B cell (primary cell): Measurements from ENCODE around the gene ITPR2. TPM values are rescaled to one million over a fixed set of nuclear protein-coding genes. Genes with fewer than 3 reads are reported as not detected.

Experiments used
- ATAC-seq: fragments of 200-7000 bp; cut with Tn5 transposase; one replicate; pipeline ENCODE4 v1.10.0; 2021; ENCODE audit warnings: low read depth, mild to moderate bottlenecking, moderate number of reproducible peaks, moderate library complexity
- CTCF ChIA-PET: fragments of 350-600 bp; sonication (Branson Sonifier 250); formaldehyde crosslinking; loops from one replicate; lab custom pipeline; 2021; ENCODE audit warnings: antibody characterized with exemption, inconsistent platforms; lab: Charles Lee
- POLR2A ChIA-PET: fragments of 350-600 bp; sonication (Branson Sonifier 250); formaldehyde crosslinking; loops from one replicate; lab custom pipeline; 2021; ENCODE audit warnings: antibody characterized with exemption; lab: Charles Lee
- DNase-seq: peaks from one replicate; pipeline ENCODE4 v3.0.0; 2013
- H2AFZ ChIP-seq: 2 replicates; pipeline ENCODE4 v1.6.1; 2012; ENCODE audit warnings: mild to moderate bottlenecking, low read depth, low read length; ENCODE audit not compliant: insufficient read depth, poor library complexity, severe bottlenecking
- H3K27ac ChIP-seq, 2 donors: 1 replicate in 1 of 2; 2 replicates in 1 of 2; pipeline ENCODE4 v1.5.1; 2012 to 2013; ENCODE audit warnings: low read length in 2 of 2, mild to moderate bottlenecking in 2 of 2, moderate library complexity in 1 of 2
- H3K27me3 ChIP-seq, 4 experiments: fragments of 200-600 bp in 1 of 4; sonication (generic) in 1 of 4; replicated peaks in 1 of 4; 1 replicate in 2 of 4; 2 replicates in 2 of 4; pipeline versions ENCODE4 v1.6.1 to v1.7.0; 2013 to 2016; ENCODE audit warnings: low read length in 3 of 4, mild to moderate bottlenecking in 2 of 4, mixed read lengths in 1 of 4, moderate library complexity in 1 of 4; ENCODE audit not compliant: insufficient read depth in 4 of 4, control insufficient read depth in 3 of 4; ENCODE audit errors: control extremely low read depth in 1 of 4
- H3K36me3 ChIP-seq, 2 experiments: replicated peaks in 1 of 2; 1 replicate in 1 of 2; 2 replicates in 1 of 2; pipeline versions ENCODE4 v1.6.1 to v1.7.1; 2013; ENCODE audit warnings: low read length in 1 of 2; ENCODE audit not compliant: insufficient read depth in 2 of 2, control insufficient read depth in 1 of 2; ENCODE audit errors: control extremely low read depth in 1 of 2, extremely low read depth in 1 of 2
- H3K4me1 ChIP-seq, 2 donors: fragments of 200-600 bp in 1 of 2; sonication (generic) in 1 of 2; 1 replicate in 1 of 2; 2 replicates in 1 of 2; pipeline versions ENCODE4 v1.5.1 to v1.6.1; 2013 to 2017; ENCODE audit warnings: low read length in 2 of 2; ENCODE audit not compliant: control insufficient read depth in 2 of 2, insufficient read depth in 2 of 2
- H3K4me2 ChIP-seq: replicated peaks from 2 replicates; pipeline ENCODE3; 2012; ENCODE audit warnings: mild to moderate bottlenecking, low read depth, low read length; ENCODE audit not compliant: poor library complexity, severe bottlenecking
- H3K4me3 ChIP-seq, 5 experiments: fragments of 200-600 bp in 1 of 5; sonication (generic) in 1 of 5; 1 replicate in 3 of 5; 2 replicates in 2 of 5; pipeline versions ENCODE4 v1.5.1 to v1.7.0; 2011 to 2016; ENCODE audit warnings: low read length in 4 of 5, mild to moderate bottlenecking in 4 of 5, low read depth in 2 of 5, control low read depth in 1 of 5, moderate library complexity in 1 of 5; ENCODE audit not compliant: insufficient read depth in 1 of 5; ENCODE audit errors: control extremely low read depth in 1 of 5, extremely low read depth in 1 of 5
- H3K79me2 ChIP-seq: fragments of 200-600 bp; sonication (generic); one replicate; pipeline ENCODE4 v1.6.0; 2016; ENCODE audit warnings: low read length; ENCODE audit not compliant: control insufficient read depth, insufficient read depth
- H3K9ac ChIP-seq: fragments of 200-600 bp; sonication (generic); 2 replicates; pipeline ENCODE4 v1.6.1; 2017; ENCODE audit warnings: mild to moderate bottlenecking, low read length, moderate library complexity
- H3K9me3 ChIP-seq, 3 donors: one replicate each; pipeline versions ENCODE4 v1.6.1 to v1.7.1; 2013; ENCODE audit warnings: low read length in 2 of 3; ENCODE audit not compliant: control insufficient read depth in 2 of 3, insufficient read depth in 1 of 3; ENCODE audit errors: control extremely low read depth in 1 of 3
- H4K20me1 ChIP-seq: 2 replicates; pipeline ENCODE4 v1.6.0; 2012; ENCODE audit warnings: mild to moderate bottlenecking, low read length; ENCODE audit not compliant: insufficient read depth, control insufficient read depth, poor library complexity, severe bottlenecking
- H3K27ac Mint-ChIP-seq: one replicate; pipeline ENCODE4 v1.8.0; 2021; ENCODE audit warnings: mixed read lengths
- H3K27me3 Mint-ChIP-seq: one replicate; pipeline ENCODE4 v1.8.0; 2021; ENCODE audit warnings: mixed read lengths
- H3K4me1 Mint-ChIP-seq: one replicate; pipeline ENCODE4 v1.8.0; 2021; ENCODE audit warnings: mixed read lengths
- H3K4me3 Mint-ChIP-seq: one replicate; pipeline ENCODE4 v1.8.0; 2021; ENCODE audit warnings: mixed read lengths
- H3K9me3 Mint-ChIP-seq: one replicate; pipeline ENCODE4 v1.8.0; 2022; ENCODE audit warnings: mixed read lengths; ENCODE audit not compliant: insufficient read depth
- EZH2 ChIP-seq: IDR thresholded peaks from 2 replicates; pipeline ENCODE4 v1.6.1; 2012; ENCODE audit warnings: borderline replicate concordance, low read depth, mild to moderate bottlenecking, moderate library complexity, low read length; ENCODE audit not compliant: insufficient read depth, poor library complexity, severe bottlenecking
- WGBS: methylation state at CpG from one replicate; pipeline ENCODE4 v1.1.5; 2013; ENCODE audit warnings: missing lambda C conversion rate; ENCODE audit not compliant: insufficient coverage; 5-methylcytosine and 5-hydroxymethylcytosine counted together
- intact Hi-C: fragments of 100-400 bp; cut with micrococcal nuclease; formaldehyde crosslinking; loops from one replicate; pipeline ENCODE4 v1.10.0; 2022
- polyA plus RNA-seq: library from polyadenylated mRNA; depleted of rRNA; stranded (reverse); fragments of >200 nt; gene quantifications from 2 replicates; pipeline ENCODE4 v1.2.3, GENCODE V29; 2012
- total RNA-seq, 2 donors: library from RNA; stranded (reverse); fragments of 120-200 nt in 1 of 2; gene quantifications; 1 replicate in 1 of 2; 2 replicates in 1 of 2; pipeline versions ENCODE4 v1.2.3 to v1.2.4, GENCODE V29; 2013 to 2022
- TF ChIP-seq, protein P1 (sequence below): fragments of 200-600 bp; IDR thresholded peaks from one replicate; pipeline ENCODE4 v1.8.0; 2022; ENCODE audit warnings: antibody characterized with exemption, mild to moderate bottlenecking

ITPR2 gene
- total and polyA plus RNA-seq, 2 donors (not counting 1 experiment from before 2014, with no cell fraction given), result 4.3 to 113 TPM

GRCh38 chr12:26535826-26536225 is 297.2 kb downstream of the ITPR2 start:
- no peak for ATAC-seq
- H3K79me2 ChIP-seq, result no peaks in the 10 kb centered on the region
- H3K27ac ChIP-seq, result no peak overlapping the region
- H3K4me3 Mint-ChIP-seq, result no peak overlapping the region
- CTCF ChIA-PET, result interaction anchor here (0.5 to 1.2 kb wide), 2 partner anchors 11 to 414 kb away, joined by 3 read pairs; no protein-coding TSS in a partner anchor
- peaks cover 4 to 12% of the 10 kb centered on the region in 2 experiments for H3K36me3 ChIP-seq
- H3K9ac ChIP-seq, result no peak overlapping the region
- 100% methylated on average over 3 of the region's 4 CpGs for WGBS
- H4K20me1 ChIP-seq, result no peaks in the 10 kb centered on the region
- H3K27ac Mint-ChIP-seq, result no peak overlapping the region
- H3K4me2 ChIP-seq, result no peak overlapping the region
- TF ChIP-seq EZH2, result no peak
- TF ChIP-seq, protein P1, sequence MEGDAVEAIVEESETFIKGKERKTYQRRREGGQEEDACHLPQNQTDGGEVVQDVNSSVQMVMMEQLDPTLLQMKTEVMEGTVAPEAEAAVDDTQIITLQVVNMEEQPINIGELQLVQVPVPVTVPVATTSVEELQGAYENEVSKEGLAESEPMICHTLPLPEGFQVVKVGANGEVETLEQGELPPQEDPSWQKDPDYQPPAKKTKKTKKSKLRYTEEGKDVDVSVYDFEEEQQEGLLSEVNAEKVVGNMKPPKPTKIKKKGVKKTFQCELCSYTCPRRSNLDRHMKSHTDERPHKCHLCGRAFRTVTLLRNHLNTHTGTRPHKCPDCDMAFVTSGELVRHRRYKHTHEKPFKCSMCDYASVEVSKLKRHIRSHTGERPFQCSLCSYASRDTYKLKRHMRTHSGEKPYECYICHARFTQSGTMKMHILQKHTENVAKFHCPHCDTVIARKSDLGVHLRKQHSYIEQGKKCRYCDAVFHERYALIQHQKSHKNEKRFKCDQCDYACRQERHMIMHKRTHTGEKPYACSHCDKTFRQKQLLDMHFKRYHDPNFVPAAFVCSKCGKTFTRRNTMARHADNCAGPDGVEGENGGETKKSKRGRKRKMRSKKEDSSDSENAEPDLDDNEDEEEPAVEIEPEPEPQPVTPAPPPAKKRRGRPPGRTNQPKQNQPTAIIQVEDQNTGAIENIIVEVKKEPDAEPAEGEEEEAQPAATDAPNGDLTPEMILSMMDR, result no peak
- H3K4me3 ChIP-seq, result no peak overlapping the region
- intact Hi-C loops, result no loop called here
- no peaks in the 10 kb centered on the region for H3K9me3 ChIP-seq
- no peak overlapping the region for H2AFZ ChIP-seq
- no peaks in the 10 kb centered on the region for H3K4me1 Mint-ChIP-seq
- H3K27me3 Mint-ChIP-seq, result no peaks in the 10 kb centered on the region
- H3K4me1 ChIP-seq, result no peaks in the 10 kb centered on the region
- H3K9me3 Mint-ChIP-seq, result no peaks in the 10 kb centered on the region
- no peaks in the 10 kb centered on the region for H3K27me3 ChIP-seq
- DNase-seq, result no peak
- POLR2A ChIA-PET, result no interaction called here

DNA sequence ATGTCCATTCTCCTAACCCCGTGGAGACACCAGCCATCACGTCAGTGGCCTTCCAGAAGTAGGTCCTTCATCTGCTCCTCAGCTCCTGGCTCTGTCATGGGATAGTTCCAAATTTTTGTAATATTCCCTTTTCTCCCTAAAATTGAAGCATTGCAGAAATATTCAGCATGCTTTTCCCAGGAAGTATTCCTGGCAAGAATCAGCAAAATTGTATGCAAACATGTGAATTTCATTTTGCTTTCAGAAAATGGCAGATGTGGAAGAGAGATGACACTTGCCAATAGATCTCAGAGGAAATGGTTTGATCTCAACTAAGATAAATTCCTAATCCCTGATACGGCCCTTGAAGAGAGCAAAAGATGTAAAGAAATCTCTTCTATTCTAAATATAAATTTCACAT is 298.9 kb downstream of the ITPR2 start:
- 100% methylated on average over 2 of the region's 3 CpGs for WGBS
- Histone ChIP-seq H3K79me2 (no peaks in the 10 kb centered on the region), H3K36me3 (peaks cover 4 to 12% of the 10 kb centered on the region in 2 experiments), H3K4me1 (no peaks in the 10 kb centered on the region), H3K4me3 (no peak overlapping the region), H3K9me3 (no peaks in the 10 kb centered on the region), H3K4me2 (no peak overlapping the region), H3K27ac (no peak overlapping the region), H2AFZ (no peak overlapping the region), H4K20me1 (no peaks in the 10 kb centered on the region), H3K9ac (no peak overlapping the region), H3K27me3 (no peaks in the 10 kb centered on the region)
- no peak for ATAC-seq
- Mint-ChIP-seq H3K4me1 (no peaks in the 10 kb centered on the region), H3K27me3 (no peaks in the 10 kb centered on the region), H3K27ac (no peak overlapping the region), H3K9me3 (no peaks in the 10 kb centered on the region), H3K4me3 (no peak overlapping the region)
- no peak for DNase-seq
- ChIA-PET POLR2A (no interaction called here), CTCF (no interaction called here)
- TF ChIP-seq, protein P1, result no peak
- TF ChIP-seq EZH2, result no peak
- intact Hi-C loops, result no loop called here
